GM19351 (cell line): Measurements from ENCODE around the gene FLT1.

Source experiments
- ATAC-seq: cut with Tn5 transposase; IDR thresholded peaks from one replicate; pipeline ENCODE4 v1.9.1; 2021; ENCODE audit warnings: mild to moderate bottlenecking, moderate library complexity; ENCODE audit not compliant: unreplicated experiment

FLT1 gene

GRCh38 chr13:28394422-28394821 is 100.5 kb downstream of the FLT1 start:
- ATAC-seq: no peak

- no peak for ATAC-seq
Observed at GRCh38 chr13:28392896-28393505, 101.9 kb downstream of the FLT1 start.

GRCh38 chr13:28392428-28392827 is 102.5 kb downstream of the FLT1 start:
- no peak for ATAC-seq

GRCh38 chr13:28387740-28388501 is 107.0 kb downstream of the FLT1 start:
- ATAC-seq: no peak

- no peak for ATAC-seq
Observed at GRCh38 chr13:28385362-28385761, 109.6 kb downstream of the FLT1 start.

- no peak for ATAC-seq
Observed at GRCh38 chr13:28384789-28385188, 110.1 kb downstream of the FLT1 start.

- ATAC-seq: no peak
Observed at GRCh38 chr13:28380319-28380718, 114.6 kb downstream of the FLT1 start.

- ATAC-seq: no peak
Observed at GRCh38 chr13:28379371-28380083, 115.4 kb downstream of the FLT1 start.

- ATAC-seq: no peak
Observed at GRCh38 chr13:28376604-28377003, 118.3 kb downstream of the FLT1 start.

- no peak for ATAC-seq
Observed at GRCh38 chr13:28375250-28375930, 119.5 kb downstream of the FLT1 start.

GRCh38 chr13:28373810-28374209 is 121.1 kb downstream of the FLT1 start:
- ATAC-seq: no peak

- no peak for ATAC-seq
Observed at GRCh38 chr13:28370448-28370847, 124.5 kb downstream of the FLT1 start.

GRCh38 chr13:28358708-28359107 is 136.2 kb downstream of the FLT1 start:
- ATAC-seq: no peak

- ATAC-seq: no peak
Observed at GRCh38 chr13:28357911-28358433, 137.0 kb downstream of the FLT1 start.

- ATAC-seq: no peak
Observed at GRCh38 chr13:28357247-28357825, 137.6 kb downstream of the FLT1 start.

- ATAC-seq: no peak
Observed at GRCh38 chr13:28356561-28357021, 138.3 kb downstream of the FLT1 start.

GRCh38 chr13:28355822-28356371 is 139.0 kb downstream of the FLT1 start:
- no peak for ATAC-seq

- ATAC-seq: no peak
Observed at GRCh38 chr13:28355046-28355821, 139.7 kb downstream of the FLT1 start.

GRCh38 chr13:28353679-28354078 is 141.2 kb downstream of the FLT1 start:
- ATAC-seq: no peak
